ENCODE measurements around the gene C10orf90.

GRCh38 chr10:126474031-126474430 is 196.5 kb downstream of the C10orf90 start:
- TF ChIP-seq CTCF (conservative IDR thresholded peaks at IDR 0.05), result no peak
- TF ChIP-seq EZH2 (IDR thresholded peaks at IDR 0.05; ENCODE audit: low read depth), result no peak

Data from PC-9 (cell line).